Stimulated activated CD4-positive, alpha-beta T cell treated with anti-CD3 and anti-CD28 coated beads, Interleukin-2, amount 100 ng/mL, for 24 hours (primary cell): ENCODE measurements around the gene HPS4.
"Not testable (repeated sequence)": the region's sequence is repeated elsewhere in the genome, so short reads cannot be mapped to it uniquely, and the experiment has no call there.

Experiments
- DNase-seq, 2 donors: peaks; one replicate each; pipeline ENCODE4 v3.0.0-alpha.2; 2020

HPS4 gene

DNA sequence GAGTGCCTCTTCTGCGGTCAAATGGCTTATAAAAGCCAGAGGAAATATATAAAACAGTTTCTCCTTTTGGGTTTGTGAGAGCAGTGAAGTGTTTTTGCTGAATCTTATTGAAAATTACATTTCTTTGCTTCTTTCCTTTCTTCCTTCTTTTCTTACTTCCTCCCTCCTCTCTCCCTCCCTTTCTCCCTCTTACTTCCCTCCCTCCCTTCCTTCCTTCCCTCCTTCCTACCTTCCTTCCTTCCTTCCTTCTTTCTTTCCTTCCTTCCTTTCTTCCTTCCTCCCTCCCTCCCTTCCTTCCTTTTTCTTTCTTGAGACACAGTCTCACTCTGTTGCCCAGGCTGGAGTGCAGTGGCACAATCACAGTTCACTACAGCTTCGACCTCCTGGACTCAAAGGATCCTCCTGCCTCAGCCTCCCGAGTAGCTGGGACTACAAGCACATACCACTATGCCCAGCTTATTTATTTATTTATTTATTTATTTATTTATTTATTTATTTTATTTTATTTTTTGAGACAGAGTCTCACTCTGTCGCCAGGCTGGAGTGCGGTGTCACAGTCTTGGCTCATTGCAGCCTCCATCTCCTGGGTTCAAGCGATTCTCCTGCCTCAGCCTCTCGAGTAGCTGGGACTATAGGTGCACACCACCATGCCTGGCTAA lies 74.9 kb downstream of the HPS4 start:
- not testable (repeated sequence) for DNase-seq

- no peak for DNase-seq
Measured at GRCh38 chr22:26406118-26406517, 77.5 kb downstream of the HPS4 start.

GRCh38 chr22:26404851-26405421 lies 78.6 kb downstream of the HPS4 start:
- DNase-seq, result no peak

- DNase-seq, result no peak
Measured at GRCh38 chr22:26401726-26402125, 81.9 kb downstream of the HPS4 start.
